ENCODE measurements around the gene CRACR2B.
A peak's percentile ranks its signal among the peaks of the same experiment; 100 is the strongest.

The CRACR2B gene

DNA sequence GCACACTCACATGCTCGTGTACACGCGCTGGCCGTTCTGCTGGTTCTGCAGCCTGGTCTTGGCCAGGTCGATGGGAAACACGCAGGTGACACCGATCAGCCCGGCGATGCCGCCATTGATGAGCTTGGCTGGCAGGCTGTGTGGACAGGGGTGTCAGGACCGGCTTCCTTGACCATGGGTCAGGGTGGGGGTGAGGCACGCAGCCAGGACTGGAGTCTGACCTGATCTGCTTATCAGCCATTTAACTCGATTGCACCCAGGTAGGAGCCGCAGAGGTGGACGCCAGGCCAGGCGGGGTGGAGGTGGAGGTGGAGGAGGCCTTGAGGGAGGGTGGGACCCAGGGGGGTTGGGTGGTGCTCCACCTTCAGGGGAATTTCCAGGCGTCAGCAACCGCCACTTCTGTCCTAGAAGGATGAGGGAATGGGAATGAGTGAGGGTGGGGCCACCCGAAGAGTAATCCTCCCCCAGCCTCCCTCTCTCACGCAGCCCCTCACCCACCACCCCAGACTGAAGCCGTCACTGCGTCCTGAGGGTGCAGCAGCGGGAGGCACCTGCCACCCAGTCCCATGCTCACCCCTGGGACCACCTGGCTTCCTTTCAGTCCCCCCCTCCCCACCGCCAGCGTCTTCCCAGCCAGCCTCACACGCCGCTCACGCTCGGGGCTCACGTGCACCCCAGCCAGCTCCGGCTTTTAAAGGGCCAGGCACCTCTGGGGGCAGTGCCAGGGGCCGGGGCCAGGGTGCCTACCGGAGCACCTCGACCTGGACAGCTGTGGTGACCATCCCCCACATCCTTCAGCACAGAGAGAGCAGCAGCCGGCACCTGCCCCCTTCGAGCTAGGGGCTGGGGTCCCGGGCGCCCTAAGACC is 32.7 kb upstream of the CRACR2B start:
- DNase-seq: peak in 19 of 56 donors; percentile 7 to 65 (median 38)

DNA sequence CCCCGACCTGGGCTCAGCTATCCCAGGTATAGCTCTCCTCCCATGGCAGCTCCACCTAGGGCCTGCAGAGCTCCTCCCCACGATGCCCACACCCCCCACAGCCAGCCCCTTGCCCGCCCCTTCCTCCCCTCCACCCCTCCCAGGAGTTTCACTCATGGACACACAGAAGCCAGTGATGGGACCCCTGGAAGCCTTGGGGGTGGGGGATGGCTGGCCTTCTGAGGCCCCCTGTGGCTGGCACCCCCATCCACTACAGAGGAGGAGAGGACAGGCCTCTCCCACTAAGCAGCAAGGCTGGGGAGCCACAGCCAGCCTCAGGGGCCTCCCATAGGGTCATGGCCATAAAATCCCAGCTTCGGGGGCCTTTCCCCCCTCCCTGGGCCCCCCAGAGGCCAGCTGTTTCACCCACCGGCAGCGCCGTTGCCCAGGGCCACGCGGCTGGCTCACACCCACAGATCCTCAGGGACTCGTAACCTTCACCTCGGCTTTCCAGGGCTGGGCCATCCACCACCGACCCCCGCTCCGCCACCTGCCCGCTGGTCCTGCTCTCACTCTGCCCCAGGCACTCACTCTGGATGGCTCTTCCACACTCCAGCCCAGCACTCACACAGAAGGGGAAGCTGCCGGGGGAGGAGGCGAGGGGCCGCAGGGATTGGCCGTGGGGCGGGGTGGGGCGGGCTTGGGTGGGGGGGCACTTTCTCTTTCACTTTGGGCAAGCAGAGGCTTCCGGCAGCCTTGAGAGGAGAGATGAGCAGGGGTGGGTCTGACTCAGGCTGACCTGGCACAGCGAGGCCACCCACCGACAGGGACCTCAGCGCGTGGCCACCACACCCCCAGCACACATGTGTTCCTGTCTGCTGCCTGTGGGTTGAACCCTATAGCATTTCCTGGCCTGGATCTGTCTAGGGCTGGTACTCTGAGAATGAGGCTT is 31.8 kb upstream of the CRACR2B start:
- peak in 41 of 56 donors; percentile 16 to 68 (median 40) for DNase-seq

DNA sequence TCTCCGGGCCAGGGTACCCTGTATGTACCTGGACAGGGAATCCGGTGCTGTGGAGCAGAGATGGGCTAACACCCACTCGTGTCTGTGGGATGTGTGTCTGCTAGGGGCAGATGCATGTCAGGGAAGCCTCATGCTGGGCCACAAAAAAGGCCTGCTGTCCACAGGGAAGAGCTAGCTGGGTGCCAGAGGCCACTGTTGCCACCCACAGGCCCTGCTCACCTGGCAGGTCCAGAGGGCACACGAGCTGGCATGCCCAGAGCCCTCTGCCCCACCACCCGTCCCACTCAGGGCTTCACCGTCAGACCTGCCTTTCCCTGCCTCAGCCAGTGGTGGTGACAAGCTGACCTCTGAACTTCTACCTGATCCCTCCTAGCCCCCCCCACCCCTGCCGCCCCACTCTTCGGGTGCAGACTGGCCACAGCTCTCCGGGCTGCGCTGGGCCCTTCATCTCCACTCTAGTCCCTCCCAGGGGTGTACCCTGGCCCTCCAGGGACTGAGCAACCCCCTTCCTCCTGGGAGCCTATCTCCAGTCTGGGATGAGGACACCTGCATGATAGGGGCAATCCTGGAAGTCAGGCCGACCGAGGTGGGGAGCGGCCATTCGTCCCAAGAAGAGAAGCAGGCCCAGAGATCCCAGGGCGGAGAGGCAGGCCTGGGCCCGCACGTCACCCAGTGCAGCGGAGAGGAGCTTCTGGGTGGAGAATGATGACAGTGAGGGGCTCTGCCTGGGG is 31.0 kb upstream of the CRACR2B start:
- DNase-seq: no peak

DNA sequence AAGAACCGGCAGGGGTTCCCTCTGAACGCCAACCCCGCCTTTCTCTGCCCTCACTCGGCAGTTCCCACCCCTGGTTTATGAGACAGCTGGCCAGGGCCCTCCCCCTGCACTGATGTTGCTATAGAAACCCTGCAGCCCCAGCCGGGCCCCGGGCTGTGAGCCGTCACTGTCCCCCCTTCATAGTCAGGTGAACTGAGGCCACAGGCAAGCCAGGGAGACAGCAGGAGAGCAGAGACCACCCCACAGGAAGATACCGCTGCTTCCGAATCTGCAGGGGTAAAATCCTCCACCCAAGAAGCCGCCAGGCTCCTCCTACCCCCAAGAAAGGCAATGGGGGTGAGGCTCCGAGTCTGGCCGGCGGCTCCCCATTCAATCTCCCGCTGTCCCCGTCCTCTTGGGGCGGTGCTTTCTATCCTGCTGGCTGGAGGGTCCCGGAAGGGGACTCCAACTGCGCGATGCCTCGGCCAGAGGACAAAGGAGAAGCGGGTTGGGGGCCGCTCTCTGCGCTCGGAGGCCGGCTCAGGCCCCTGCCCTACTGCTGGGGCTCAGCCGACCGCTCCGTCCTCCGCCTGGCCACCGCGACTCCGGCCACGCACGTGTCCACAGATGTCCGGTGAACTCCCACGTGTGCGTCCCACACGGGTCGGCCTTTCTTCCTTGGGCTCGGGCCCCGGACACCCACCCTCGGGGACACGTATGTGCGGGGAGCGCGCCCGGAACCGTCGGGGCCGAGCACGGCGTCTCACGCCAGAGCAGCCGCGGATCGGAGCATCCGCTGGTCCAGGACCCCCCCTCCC is 30.2 kb upstream of the CRACR2B start:
- peak in 49 of 56 donors; percentile 35 to 86 (median 71) for DNase-seq

DNA sequence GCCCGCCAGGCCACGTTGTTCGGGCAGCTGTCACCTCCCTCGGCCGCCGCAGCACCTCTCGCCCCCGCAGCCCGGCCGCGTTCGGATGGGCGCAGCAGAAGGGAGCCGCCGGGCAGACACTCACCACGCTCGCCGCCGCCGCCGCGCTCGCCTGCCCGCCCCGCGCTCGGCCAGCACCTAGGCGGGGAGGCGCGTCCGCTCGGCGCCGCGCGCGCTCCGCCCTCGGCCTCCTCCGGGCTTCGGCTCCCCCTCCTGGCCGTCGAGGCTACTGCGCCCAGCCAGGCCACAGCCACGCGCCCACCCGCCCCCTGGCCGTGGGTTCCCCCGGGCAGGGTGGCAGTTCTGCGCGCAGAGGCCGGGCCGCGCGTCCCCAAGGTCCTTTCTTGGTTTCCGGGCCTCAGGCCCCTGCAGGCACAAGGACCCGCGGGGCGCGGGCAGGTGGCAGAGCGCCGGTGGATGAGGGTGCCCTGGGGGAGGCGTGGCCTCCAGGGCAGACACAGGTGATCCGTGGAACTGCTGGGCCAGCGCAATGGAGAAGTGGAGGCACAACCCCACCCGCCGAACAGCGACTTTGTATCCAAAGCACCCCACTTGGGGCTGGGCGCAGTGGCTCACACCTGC is 29.5 kb upstream of the CRACR2B start, which contains the start of gene SLC25A22:
TSS of gene SLC25A22 (minus strand) at position 189 of the 621 bp plus-strand sequence. CDS start 3,275 bp downstream, outside the sequence.
- peak in 44 of 56 donors; percentile 29 to 86 (median 71) for DNase-seq

DNA sequence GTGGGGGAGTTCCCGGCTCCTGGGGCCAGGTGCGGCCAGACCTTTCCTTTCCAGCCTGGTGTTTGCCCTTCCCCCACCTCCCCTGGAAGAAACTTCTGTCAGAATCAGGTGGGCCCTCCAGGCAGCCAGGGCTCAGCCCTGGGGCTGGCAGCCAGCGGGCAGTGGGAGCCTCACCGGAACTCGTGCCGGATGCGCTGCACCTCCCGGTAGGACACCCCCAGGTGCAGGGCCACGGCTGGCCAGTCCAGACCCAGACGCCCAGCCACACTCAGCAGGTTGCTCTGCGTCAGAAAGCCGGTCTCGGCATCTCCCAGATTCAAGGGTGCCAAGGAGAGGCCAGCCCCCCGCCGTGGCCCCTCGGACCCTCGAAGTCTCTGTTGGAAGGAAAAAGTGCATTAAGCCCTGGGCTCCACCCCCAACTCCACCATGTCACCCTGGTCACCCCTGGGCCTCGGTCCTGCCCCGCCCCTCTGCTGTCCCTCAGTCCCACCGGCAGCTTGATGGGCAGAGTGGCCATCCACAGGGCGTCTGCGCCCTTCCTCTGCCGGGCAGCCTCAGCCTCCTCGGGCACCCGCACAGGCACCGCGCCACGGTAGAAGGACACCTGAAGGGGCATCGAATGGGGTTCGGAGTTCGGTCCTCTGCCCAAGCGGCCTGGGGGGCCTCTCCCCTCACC is 27.9 kb upstream of the CRACR2B start:
- no peak for DNase-seq

DNA sequence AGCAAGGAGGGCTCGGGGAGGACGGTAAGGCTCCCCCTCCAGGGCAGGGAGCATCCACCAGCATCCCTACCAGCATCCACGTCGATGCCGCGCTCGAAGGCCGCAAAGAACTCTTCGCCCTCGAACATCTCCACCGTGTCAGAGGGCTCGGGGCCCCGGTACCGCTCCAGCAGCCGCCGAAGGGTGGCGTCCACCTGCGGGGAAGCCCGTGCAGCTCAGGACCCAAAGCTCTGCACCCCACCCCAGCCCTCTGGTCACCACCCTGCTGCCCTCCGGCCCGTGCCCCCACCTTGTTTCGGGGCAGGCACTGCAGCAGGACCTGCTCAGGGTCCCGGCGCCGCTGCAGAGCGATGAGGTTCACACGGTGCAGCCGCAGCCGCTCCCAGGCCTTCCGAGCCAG is 27.2 kb upstream of the CRACR2B start:
- DNase-seq: no peak

DNA sequence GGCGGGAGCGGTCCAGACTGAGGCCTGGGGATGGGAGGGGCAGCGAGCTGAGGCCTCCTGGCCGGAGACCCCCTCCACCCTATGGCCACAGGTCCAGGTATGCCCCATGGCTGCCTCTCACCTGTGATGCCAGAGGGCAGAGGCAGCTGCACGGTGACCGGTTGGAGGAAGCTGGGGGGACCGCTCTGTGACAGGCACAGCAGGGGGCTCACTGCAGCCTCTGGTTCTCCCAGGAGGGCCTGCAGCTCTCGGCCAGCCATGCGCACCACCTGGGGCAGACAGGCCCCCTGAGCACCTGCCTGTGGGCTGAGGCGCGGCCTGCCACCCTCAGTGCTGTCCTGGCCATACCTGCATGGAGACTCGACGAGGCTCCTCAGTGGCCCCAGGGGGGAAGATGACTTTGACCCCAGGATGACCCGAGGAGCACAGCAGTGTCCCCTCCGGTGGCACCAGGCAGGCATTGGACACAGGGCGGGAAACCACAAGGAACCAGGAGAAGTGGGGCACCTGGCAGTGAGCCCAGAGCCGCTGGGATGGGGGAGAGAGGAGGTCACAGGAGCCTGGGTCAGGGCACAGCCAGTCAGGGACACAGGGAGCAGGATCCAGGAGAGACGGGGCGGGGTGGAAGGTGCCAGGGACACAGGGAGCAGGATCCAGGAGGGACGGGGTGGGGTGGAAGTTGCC is 26.5 kb upstream of the CRACR2B start:
- no peak for DNase-seq

DNA sequence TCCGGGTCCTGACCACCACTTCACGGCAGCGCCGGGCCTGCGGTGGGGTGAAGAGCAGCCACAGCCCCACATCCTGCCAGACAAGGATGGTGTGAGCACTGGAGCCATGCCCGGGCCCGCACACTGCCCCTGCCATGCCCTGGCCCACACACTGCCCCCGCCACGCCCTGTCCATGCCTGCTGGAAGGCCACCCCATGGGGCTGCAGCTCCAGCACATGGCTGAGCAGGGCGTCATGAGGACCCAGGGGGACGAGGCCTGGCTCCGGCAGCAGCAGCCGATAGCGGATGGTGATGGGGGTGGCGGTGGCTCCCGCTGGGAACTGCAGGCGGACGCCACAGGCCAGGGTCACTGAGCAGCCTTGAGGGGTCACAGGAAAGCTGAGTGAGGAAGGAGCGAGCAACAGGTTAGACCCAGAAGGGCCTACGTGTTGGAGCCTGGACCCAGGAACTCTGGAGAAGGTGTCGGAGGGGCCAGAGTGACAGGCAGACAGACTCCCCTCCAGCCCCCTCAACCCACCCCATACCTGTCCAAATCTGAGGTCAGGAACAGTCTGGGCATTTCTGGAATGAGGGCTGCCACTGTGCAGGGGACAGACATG is 25.6 kb upstream of the CRACR2B start:
- no peak for DNase-seq

DNA sequence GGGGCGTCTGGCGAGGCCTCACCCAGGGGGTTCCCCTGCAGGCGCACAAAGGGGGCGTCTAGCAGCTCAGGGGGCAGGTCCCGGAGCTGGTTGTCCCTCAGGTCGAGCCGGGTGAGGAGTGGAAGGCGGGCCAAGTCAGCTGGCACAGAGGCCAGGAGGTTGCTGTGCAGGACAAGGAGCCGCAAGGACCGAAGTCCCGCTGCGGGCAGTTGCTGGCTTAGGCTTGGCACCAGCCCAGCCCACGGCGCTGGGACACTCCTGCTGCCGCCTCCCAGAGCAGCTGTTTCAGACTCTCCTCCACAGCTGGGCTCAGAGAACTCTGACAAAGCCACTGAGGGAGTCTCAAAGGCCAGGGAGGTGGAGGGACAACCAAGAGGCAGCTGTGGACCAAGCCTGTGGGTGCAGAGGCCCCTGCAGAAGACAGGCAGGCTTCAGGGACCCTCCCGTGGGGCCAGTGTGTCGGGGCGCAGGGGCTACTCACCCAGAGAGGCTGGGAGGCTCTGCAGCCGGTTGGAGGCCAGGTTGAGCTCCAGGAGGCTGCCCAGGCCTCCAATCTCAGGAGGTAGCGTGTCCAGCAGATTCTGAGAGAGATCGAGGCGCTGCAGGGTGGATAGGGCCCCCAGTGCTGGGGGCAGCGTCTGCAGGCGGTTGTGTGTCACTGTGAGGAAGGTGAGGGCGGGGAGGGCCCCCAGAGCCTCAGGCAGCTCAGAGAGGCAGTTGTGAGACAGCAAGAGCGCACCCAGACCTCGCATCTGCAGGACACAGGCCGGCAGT is 24.8 kb upstream of the CRACR2B start:
- DNase-seq: no peak

DNA sequence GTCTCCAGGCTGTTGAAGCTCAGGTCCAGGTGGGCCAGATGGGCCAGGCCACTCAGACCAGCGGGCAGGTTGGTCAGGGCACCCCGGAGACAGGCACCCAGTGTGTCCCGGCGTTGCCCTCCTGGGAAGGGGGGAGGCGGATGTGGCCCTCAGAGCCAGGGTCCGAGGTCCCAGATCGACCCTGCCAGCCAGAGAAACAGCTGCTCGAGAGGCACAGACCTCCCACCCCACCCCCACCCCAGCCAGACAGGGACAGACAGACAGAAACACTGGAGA is 24.3 kb upstream of the CRACR2B start:
- no peak for DNase-seq

DNA sequence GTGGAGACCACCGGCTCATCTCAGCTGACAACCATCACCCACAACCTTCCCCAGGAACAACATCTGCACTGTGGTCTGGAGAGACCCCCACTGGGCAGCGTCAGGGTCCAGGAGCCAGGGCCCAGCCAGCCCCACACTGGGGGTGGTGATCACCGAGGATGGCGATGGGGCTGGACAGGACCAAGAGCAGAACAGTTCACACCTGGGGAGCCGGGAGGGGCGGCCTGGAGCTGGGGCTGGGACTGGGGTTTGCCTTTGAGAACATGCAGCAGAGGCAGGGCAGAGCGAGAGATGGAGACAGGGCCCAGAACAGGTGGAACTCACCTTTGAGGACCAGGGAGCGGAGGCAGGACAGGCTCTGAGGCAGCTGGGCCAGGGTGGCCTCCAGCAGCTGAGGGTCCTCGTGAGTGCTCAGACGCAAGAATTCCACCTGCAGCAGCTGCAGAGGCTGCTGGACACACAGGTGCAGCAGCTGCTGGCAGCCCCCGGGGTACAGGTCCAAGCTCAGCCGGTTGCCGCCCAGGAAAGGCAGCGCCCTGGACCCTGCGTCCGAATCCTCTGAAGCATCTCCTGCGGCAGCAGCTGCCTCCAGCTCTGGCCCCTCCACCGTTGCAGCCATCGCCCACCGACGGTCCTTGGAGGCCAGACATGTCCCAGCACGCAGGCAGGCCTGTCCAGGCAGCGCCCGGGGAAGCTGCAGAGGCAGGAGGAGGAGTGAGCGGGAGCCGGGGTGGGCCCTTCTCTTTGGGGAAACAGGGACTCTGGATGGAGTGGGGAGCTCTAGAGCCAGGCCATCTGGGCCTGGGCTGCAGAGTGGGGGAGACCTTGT is 23.7 kb upstream of the CRACR2B start:
- no peak for DNase-seq

DNA sequence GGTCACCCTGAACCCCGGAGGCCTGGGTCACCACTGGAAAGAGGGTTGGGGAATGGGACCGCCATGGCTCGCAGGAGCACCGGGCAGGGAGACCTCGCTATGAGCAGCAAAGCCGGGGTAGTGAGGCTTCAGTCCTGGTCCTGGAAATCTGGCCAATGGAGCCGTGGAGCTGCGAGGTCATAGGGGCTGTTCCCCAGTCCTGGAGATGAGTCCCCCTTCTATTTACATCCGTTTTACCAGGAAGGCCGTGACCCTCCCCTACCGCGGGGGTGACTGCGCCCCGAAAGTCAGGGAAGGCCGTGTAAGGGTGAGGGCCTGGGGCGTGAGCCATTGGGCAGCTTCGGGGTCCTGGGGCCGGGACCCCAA is 23.1 kb upstream of the CRACR2B start:
- DNase-seq: no peak

DNA sequence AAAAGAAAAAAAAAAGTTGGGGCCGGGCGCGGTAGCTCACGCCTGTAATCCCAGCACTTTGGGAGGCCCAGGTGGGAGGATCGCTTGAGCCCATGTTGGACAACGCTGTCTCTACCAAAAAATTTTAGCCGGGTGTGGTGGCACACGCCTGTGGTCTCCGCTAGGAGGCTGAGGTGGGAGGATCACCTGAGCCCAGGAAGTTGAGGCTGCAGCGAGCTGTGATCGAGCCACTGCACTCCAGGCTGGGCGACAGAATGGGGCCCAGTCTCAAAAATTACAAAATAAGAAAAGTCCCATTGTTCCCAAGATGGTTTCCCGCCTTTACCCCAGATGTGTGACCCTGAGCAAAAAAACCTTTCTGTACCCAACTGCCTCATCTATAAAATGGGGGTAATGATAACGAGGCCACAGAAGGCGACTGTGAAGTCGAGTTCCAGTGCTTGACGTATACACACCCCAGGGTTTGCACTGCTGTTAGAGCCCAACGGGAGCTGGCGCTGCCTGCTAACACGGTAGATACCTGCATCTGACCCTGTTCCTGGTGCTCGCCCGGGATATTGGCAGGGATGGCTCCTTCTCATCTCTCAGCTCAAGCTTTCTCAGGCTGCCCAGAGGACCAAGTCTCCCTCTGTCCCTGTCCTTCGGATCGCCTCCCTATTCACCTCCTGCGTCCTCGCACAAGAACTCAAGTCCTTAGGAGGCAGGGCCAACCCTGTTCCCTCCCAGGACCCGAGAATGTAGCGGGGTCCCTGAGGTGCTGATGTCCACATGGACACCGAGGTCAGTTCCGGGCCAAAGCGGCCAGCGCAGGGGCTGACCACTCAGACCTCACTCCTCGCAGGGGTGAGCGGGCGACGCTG is 19.1 kb upstream of the CRACR2B start:
- DNase-seq: peak in 1 of 56 donors; percentile 81

DNA sequence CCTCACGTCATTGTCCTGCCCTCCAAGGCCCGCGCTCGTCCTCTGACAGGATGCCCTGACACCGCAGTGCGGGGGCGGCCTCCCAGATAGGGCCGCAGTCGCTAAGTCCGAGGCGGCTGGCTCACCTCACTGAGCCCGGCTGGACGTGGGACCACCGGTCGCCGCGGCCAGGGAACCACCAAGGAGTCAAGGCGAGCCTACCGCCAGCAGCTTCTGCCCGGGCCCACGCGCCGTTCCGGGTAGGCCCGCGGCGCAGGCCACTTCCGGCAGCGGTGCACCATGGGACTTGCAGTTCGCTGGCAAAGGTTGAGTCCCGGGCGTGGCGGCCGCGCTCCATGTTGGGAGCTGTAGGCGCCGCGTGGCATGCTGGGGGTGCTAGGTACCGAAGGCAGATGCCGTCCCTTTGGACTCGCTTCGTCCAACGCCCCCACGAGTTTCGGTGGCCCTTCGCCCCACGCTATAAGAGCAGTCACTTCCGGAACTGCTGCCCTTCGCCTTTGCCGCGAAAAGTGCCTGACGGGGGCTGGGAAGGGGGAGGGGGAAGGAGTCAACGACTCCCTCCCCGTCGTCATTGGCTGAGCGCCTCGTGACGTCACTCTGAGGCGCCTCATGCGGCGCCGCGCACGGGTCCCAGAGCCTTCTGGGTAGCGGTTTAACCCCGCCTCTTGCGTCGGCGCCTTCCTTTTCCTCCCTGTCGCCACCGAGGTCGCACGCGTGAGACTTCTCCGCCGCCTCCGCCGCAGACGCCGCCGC is 18.3 kb upstream of the CRACR2B start, which contains the start of gene RPLP2:
TSS of gene RPLP2 (plus strand) at position 681 of the 753 bp plus-strand sequence. CDS start 268 bp downstream, outside the sequence.
- DNase-seq: peak; percentile 83 to 100 (median 97)
